Measurements from ENCODE around the gene RHOT2. TPM values are rescaled to one million over a fixed set of nuclear protein-coding genes. Genes with fewer than 3 reads are reported as not detected.

The RHOT2 gene
- total and polyA plus RNA-seq, 9 of the 15 experiments (the other 6 are each of a cell fraction or from before 2014, with no cell fraction given) = 5.0 to 373 (median 112) TPM

- TF ChIP-seq CEBPZ (IDR thresholded peaks at IDR 0.05; ENCODE audit: borderline replicate concordance, low read depth, low read length) (no peak), HMBOX1 (IDR thresholded peaks at IDR 0.05) (no peak), TCF15 (CRISPR knock-in tag; IDR thresholded peaks at IDR 0.05) (no peak), CHD2 (IDR thresholded peaks at IDR 0.05; ENCODE audit: low read depth, low read length) (no peak), CTBP1 (IDR thresholded peaks at IDR 0.05; ENCODE audit: borderline replicate concordance) (no peak), ZNF436 (CRISPR knock-in tag; IDR thresholded peaks at IDR 0.05) (no peak), ZNF121 (CRISPR knock-in tag; conservative IDR thresholded peaks at IDR 0.05) (no peak), IRF2 (CRISPR knock-in tag; IDR thresholded peaks at IDR 0.05) (no peak), ZMIZ1 (IDR thresholded peaks at IDR 0.05; ENCODE audit: low read depth in 2 of 2, low read length in 2 of 2) (no peak), E2F4 (CRISPR knock-in tag; IDR thresholded peaks at IDR 0.05; ENCODE audit: low read depth) (no peak), HDGF (IDR thresholded peaks at IDR 0.05) (no peak), CCAR2 (IDR thresholded peaks at IDR 0.05; ENCODE audit: low read depth, low read length) (no peak), ZNF395 (CRISPR knock-in tag; IDR thresholded peaks at IDR 0.05) (no peak)
Observed at GRCh38 chr16:705431-706188, 37.7 kb downstream of the RHOT2 start, which contains the start of gene FBXL16 (continued).

All from K562 (cell line).